ENCODE data around the gene DGLUCY.
A peak's percentile ranks its signal among the peaks of the same experiment; 100 is the strongest.
"Not testable (repeated sequence)": the region's sequence is repeated elsewhere in the genome, so short reads cannot be mapped to it uniquely, and the experiment has no call there.

The DGLUCY gene

GRCh38 chr14:91238661-91239060 lies 124.8 kb downstream of the DGLUCY start:
- DNase-seq, result no peak

DNA sequence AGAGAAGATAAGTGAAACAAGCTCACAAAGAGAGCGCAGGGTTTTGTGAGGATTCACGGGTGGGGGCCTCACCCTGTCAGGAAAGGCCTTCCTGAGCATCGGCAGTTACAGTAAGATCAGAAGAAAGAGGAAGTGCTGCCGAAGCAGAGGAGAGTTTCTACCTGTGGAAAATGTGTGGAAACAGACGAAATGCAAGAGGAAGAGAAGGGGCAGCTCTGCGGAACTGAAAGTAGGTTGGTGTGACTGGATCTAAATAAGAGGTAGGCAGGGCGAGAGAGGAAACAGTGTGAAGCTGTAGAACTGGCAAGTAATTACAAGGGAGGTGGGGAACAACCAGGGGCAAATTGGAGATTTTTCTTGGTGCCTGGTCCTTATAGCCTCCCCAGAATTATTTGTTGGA lies 128.0 kb downstream of the DGLUCY start:
- peak; percentile 41 for DNase-seq

- DNase-seq, result no peak
These were observed 128.8 kb downstream of the DGLUCY start for GRCh38 chr14:91242635-91243034.

DNA sequence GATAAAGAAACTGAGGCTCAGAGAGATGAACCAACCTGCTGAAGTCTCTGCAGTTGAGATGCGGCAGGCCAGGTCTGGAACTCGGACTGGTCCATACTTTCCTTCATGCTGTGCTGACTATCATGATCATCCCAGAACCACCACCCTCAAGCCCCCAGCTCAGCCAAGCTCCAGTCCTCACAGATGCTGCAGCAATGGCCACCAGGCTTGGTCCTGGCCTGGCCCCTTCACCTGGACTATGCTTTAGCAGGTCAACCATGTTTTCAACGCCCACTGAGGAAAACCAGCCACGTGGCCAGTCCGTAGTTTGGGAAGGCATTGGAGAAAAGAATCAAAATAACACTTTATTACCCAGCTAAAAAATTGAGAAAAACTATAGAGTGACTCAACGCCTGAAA lies 129.2 kb downstream of the DGLUCY start:
- DNase-seq, result no peak

DNA sequence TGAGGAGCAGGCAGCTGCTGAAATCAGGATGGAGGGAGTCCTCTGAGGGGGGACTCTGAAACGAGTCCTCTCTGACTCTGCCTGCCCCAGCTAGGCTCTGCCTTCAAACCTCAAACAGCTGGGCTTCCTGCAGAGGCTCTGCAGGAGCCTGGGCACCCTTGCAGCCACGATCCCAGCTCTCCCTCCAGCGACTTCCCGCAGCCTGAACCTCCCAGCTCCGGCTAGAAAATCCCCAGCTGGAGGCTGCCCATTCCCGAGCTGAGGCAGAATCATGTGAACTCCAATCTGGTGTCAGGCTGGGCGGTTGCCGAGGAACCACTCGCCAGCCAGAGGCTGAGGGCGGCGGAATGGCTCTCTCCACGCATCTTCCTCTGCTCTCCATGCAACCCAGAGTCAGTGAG lies 130.6 kb downstream of the DGLUCY start, which contains the start of gene GPR68:
TSS of gene GPR68 (minus strand) at position 204 of the 401 bp plus-strand sequence. CDS start 9,654 bp downstream, outside the sequence.
- no peak for DNase-seq

GRCh38 chr14:91245029-91245428 lies 131.2 kb downstream of the DGLUCY start:
- no peak for DNase-seq

- not testable (repeated sequence) for DNase-seq
These were observed 131.7 kb downstream of the DGLUCY start for GRCh38 chr14:91245616-91246015.

DNA sequence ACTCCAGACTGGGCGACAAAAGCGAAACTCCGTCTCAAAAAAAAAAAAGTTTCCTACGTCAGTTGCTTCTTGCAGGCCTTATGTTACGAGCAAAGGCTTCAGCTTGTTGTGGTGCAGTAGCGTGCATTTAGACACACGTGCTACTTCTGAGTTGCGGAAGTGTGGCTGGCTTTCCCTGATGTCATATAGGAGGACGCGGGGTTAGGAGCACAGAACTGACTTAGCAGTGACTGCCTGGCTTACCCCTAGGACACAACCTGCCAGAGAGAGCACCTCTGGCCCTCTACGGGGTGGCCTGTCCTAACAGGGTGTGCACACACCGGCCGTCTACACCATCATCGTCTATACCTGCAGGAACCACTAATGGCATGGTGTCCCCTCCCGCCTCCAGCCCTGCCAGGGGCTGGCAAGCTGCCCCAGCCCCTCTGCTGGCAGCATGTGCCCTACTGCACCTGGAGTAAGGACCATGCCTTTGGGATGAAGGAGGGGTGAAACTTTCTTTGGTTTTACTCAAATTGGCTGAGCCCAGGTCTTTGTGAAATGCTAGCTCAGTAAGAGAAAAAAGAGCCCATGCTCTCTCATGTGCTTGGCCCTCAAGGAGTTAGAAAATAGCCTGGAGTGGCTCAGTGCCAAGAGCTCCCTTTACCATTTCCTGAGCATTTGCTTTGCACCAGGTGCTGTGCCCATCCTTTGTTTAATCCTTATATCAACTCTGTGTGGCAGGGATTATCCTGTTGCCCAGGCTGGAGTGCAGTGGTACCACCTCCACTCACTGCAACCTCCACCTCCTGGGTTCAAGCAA lies 132.4 kb downstream of the DGLUCY start:
- no peak for DNase-seq

- peak; percentile 74 for DNase-seq
These were observed 136.2 kb downstream of the DGLUCY start for GRCh38 chr14:91249841-91250616.

DNA sequence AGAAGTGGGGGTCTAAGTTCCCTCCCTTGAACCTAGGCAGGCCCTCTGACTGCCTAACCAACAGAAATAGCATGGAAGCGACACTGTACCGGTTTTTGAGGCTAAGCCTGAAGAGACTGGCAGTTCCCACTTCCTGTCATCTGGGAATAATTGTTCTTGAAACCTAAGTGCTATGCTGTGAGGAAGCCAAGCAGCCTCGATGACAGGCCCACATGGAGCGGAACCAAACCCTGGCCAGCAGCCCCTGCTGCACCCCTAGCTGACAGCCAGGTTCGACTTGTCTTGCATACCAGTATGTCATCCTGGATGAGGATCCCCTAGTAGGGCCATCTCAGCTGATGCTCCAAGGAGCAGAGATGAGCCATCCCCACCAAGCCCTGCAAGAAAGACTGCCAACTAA lies 137.0 kb downstream of the DGLUCY start:
- no peak for DNase-seq

- peak; percentile 51 for DNase-seq
These were observed 139.3 kb downstream of the DGLUCY start for GRCh38 chr14:91252871-91253794.

GRCh38 chr14:91253795-91254323 lies 140.0 kb downstream of the DGLUCY start:
- DNase-seq, result peak; percentile 32

GRCh38 chr14:91254461-91254860 lies 140.6 kb downstream of the DGLUCY start:
- DNase-seq, result no peak

DNA sequence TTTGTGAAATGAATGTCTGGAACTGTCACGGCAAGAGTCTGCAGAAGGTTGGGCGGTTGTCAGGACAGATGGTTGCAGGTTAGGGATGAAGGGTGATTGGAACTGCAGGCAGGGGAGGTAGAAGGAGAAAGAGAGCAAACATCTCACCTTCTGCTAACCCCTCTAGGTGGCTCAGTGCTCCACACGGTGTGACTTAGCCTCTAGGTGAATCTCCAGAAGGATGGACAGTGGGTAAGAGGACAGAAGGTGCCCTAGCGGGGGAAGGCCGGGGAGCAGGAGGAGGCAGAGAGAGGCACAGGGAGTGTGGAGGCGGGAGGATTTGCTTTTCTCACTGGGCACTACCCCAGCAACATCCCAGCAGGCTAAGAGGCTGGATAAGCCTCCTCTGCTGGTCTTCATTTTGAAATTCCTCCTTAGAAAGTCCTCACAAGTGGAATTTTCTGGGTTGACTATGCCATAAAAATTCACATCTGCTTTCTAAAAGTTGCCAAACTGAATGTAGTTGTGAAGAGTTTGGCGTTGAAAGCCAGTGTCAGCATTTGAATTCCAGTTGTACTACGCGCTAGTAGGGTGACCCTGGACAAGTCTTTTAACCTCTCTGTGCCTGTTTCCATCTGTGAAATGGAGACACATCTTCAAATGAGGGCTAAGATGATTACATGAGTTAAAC lies 141.3 kb downstream of the DGLUCY start:
- no peak for DNase-seq

DNA sequence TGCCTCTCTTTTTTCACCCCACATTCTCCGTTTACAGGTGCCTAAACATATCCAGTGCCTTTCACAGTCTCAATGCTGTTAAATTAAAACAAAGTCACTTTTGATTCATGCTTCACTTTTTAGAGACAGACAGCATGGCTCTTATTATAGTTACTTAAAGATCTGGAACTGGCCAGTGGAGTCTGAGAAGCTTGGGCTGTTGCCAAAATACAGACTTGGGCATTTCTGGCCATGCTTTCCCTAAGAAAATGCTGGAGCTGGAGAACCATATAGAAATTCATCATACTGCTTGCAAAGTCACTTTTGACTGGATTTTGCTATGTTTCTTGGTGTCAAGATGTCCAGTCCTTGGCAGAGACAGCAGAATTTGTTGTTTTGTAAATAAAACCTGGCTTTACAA lies 142.8 kb downstream of the DGLUCY start:
- DNase-seq, result no peak

DNA sequence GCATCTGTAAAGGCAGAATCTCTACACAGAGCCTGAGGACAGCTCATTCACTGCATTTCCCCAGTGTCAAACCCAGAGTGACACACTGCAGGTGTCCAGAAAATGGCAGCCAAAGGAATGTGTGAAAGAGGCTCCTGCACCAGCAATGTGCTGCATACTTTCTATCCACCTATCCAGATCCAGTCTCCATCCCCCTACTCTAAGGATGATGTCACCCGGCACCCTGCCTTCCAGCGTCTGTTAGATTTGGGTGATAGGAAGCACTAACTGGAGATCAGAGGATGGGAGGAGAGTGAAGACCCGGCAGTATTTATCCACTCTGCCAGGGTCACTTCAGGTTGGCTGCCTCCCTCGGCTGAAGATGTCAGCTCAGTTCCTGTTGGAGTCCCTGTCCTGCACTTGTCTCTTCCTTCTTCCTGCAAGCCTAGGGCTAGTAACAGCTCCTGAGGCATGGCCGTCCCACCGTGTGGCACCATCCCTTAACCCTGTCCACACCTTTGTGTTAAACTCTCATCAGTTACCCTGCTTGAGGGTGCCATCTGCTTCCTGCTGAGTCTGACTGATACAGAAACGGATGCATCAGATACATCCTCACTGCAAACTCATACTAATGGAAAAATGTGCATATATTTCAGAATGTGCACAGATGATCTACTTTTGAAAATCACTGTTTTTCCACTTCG lies 143.6 kb downstream of the DGLUCY start:
- DNase-seq, result no peak

GRCh38 chr14:91258011-91258618 lies 144.2 kb downstream of the DGLUCY start:
- no peak for DNase-seq

DNA sequence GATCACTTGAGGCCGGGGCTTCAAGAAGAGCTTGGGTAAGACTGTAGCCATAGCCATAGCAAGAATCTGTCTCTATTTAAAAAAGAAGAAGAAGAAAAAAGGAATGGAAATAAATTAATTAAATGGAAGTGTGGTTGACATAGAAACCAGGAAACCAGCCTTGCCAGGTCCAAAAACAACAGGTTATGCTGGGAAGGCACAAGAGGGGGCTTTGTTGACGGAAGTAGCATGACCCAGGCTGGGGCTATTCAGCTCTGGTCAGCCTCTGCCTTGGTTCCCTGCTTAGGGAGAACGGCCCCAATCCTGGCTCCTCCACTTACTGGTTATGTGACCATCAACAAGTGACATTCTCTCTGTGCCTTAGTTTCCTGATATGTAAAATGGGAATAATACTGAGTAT lies 145.0 kb downstream of the DGLUCY start:
- no peak for DNase-seq

- DNase-seq, result no peak
These were observed 147.2 kb downstream of the DGLUCY start for GRCh38 chr14:91261115-91261514.

DNA sequence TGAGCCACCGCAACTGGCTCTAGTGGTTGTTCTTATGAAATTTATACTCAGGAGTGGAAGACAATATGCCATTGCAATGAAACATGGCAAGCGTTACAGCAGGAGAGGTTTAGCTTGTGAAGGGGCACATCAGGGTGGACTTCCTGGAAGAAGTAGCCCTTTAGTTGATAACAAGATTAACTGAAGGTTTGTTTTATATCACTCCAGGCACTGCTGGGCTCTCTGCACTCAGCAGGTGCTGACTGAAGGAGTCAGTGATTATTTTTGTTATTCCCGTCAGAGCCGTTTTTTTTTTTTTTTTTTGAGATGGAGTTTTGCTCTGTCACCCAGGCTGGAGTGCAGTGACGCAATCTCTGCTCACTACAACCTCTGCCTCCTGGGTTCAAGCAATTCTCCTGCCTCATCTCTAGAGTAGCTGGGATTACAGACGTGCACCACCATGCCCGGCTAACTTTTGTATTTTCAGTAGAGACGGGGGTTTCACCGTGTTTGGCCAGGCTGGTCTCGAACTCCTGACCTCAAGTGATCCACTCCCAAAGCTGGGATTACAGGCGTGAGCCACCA lies 148.2 kb downstream of the DGLUCY start:
- DNase-seq, result no peak

- no peak for DNase-seq
These were observed 149.5 kb downstream of the DGLUCY start for GRCh38 chr14:91263329-91263728.
